HepG2 (cell line): ENCODE data around the gene SURF2. TPM values are rescaled to one million over a fixed set of nuclear protein-coding genes. Genes with fewer than 3 reads are reported as not detected.

Source experiments
- AHR ChIP-seq: IDR thresholded peaks from 2 replicates; pipeline ENCODE4 v1.6.1; 2018; ENCODE audit warnings: missing genetic modification reagents, missing compliant biosample characterization
- CHD2 ChIP-seq: IDR thresholded peaks from 2 replicates; pipeline ENCODE4 v1.6.1; 2011; ENCODE audit warnings: low read depth, low read length, improper control_type of control experiment
- FOXA1 ChIP-seq, 2 experiments: fragments of 450-650 bp in 1 of 2; sonication (generic) in 1 of 2; formaldehyde crosslinking in 1 of 2; IDR thresholded peaks; 2 replicates each; pipeline versions ENCODE4 v1.4.0 to v1.6.1; 2016 to 2020; ENCODE audit warnings: missing genetic modification reagents in 1 of 2
- IRF1 ChIP-seq: sonication (generic); formaldehyde crosslinking; IDR thresholded peaks from 2 replicates; pipeline ENCODE4 v1.4.0; 2020; ENCODE audit warnings: low read depth, mild to moderate bottlenecking, missing genetic modification reagents
- KMT2A ChIP-seq: sonication (generic); formaldehyde crosslinking; IDR thresholded peaks from 2 replicates; pipeline ENCODE4 v1.4.0; 2020; ENCODE audit warnings: missing genetic modification reagents
- NCOA1 ChIP-seq: sonication (generic); formaldehyde crosslinking; IDR thresholded peaks from 2 replicates; pipeline ENCODE4 v1.9.0; 2021; ENCODE audit warnings: missing genetic modification reagents
- NR2F2 ChIP-seq: IDR thresholded peaks from 2 replicates; pipeline ENCODE4 v1.6.1; 2012; ENCODE audit warnings: low read depth, inconsistent platforms, borderline replicate concordance
- RNF2 ChIP-seq: fragments of 450-650 bp; conservative IDR thresholded peaks from 2 replicates; pipeline ENCODE4 v1.6.1; 2016; ENCODE audit warnings: low read depth
- SKI ChIP-seq: fragments of 450-650 bp; IDR thresholded peaks from one replicate; pipeline ENCODE4 v1.6.1; 2018; ENCODE audit warnings: mild to moderate bottlenecking; ENCODE audit not compliant: partially characterized antibody
- SMYD3 ChIP-seq: sonication (generic); formaldehyde crosslinking; IDR thresholded peaks from 2 replicates; pipeline ENCODE4 v1.8.1; 2023; ENCODE audit warnings: mild to moderate bottlenecking, missing genetic modification reagents
- STAT5B ChIP-seq: sonication (generic); formaldehyde crosslinking; IDR thresholded peaks from 2 replicates; pipeline ENCODE4 v1.4.0; 2020; ENCODE audit warnings: missing genetic modification reagents
- TSC22D2 ChIP-seq: sonication (generic); formaldehyde crosslinking; IDR thresholded peaks from 2 replicates; pipeline ENCODE4 v1.5.1; 2020; ENCODE audit warnings: missing genetic modification reagents, mild to moderate bottlenecking, borderline replicate concordance
- ZFYVE20 ChIP-seq: sonication (generic); formaldehyde crosslinking; IDR thresholded peaks from 2 replicates; pipeline ENCODE4 v1.8.0; 2023; ENCODE audit warnings: low read depth, mild to moderate bottlenecking, moderate library complexity, missing genetic modification reagents, borderline replicate concordance
- ZMAT5 ChIP-seq: sonication (generic); formaldehyde crosslinking; IDR thresholded peaks from 2 replicates; pipeline ENCODE4 v1.5.0; 2020; ENCODE audit warnings: mild to moderate bottlenecking, low read depth, missing genetic modification reagents, borderline replicate concordance
- ZMYM2 ChIP-seq: sonication (generic); formaldehyde crosslinking; IDR thresholded peaks from 2 replicates; pipeline ENCODE4 v1.8.0; 2022; ENCODE audit warnings: mild to moderate bottlenecking, missing genetic modification reagents
- ZNF207 ChIP-seq: fragments of 450-650 bp; IDR thresholded peaks from 2 replicates; pipeline ENCODE4 v1.6.1; 2016; ENCODE audit warnings: antibody characterized with exemption, borderline replicate concordance
- ZNF30 ChIP-seq: sonication (generic); formaldehyde crosslinking; IDR thresholded peaks from 2 replicates; pipeline ENCODE4 v1.5.0; 2020; ENCODE audit warnings: mild to moderate bottlenecking, missing genetic modification reagents
- ZNF564 ChIP-seq: sonication (generic); formaldehyde crosslinking; IDR thresholded peaks from 2 replicates; pipeline ENCODE4 v1.8.1; 2023; ENCODE audit warnings: mild to moderate bottlenecking, missing genetic modification reagents
- ZNF609 ChIP-seq: sonication (generic); formaldehyde crosslinking; IDR thresholded peaks from 2 replicates; pipeline ENCODE4 v1.4.0; 2020; ENCODE audit warnings: mild to moderate bottlenecking, missing genetic modification reagents, borderline replicate concordance
- ZNF614 ChIP-seq: IDR thresholded peaks from 2 replicates; pipeline ENCODE4 v1.6.1; 2018; ENCODE audit warnings: missing biosample characterization, missing genetic modification reagents, inconsistent platforms, borderline replicate concordance
- ZNF800 ChIP-seq: sonication (generic); formaldehyde crosslinking; IDR thresholded peaks from 2 replicates; pipeline ENCODE4 v1.4.0; 2020; ENCODE audit warnings: missing genetic modification reagents
- polyA plus RNA-seq, 8 experiments: library from polyadenylated mRNA; depleted of rRNA in 3 of 8; stranded (reverse) in 7 of 8; unstranded in 1 of 8; fragments of >200 nt; fragmentation: Illumina TruSeq in 4 of 8; extraction: Trizol in 4 of 8; gene quantifications; 2 replicates each; pipeline versions ENCODE4 v1.2.1 to v1.2.3, GENCODE V29; 2011 to 2016; ENCODE audit warnings: low read depth in 4 of 8, missing spikeins in 1 of 8, mixed read lengths in 1 of 8; ENCODE audit not compliant: insufficient read depth in 1 of 8
- total RNA-seq, 5 experiments: library from RNA; depleted of rRNA; stranded (reverse); fragments of >200 nt; fragmentation: Illumina TruSeq; extraction: Trizol; gene quantifications; 2 replicates each; pipeline ENCODE4 v1.2.3, GENCODE V29; 2016; ENCODE audit warnings: low read depth in 1 of 5

Gene SURF2
- total and polyA plus RNA-seq, 2 of the 13 experiments (the other 11 are each of a cell fraction or from before 2014, with no cell fraction given), result 6.3 to 13.6 TPM

- no peak for TF ChIP-seq ZNF800
- no peak for TF ChIP-seq ZNF30 (CRISPR knock-in tag)
- TF ChIP-seq ZMYM2 (CRISPR knock-in tag), result no peak
- TF ChIP-seq ZNF614 (CRISPR knock-in tag), result peak; percentile 71; the same call in 1 of the 2 replicates
- TF ChIP-seq SMYD3 (CRISPR knock-in tag), result peak; percentile 24; the same call in 1 of the 2 replicates
- TF ChIP-seq KMT2A (CRISPR knock-in tag), result no peak; the same call in 1 of the 2 replicates
- no peak for TF ChIP-seq ZFYVE20
- TF ChIP-seq NR2F2, result no peak
- TF ChIP-seq ZNF609 (CRISPR knock-in tag), result no peak
- TF ChIP-seq TSC22D2 (CRISPR knock-in tag), result peak; percentile 94; the same call in 1 of the 2 replicates
- no peak for TF ChIP-seq FOXA1 (IDR thresholded peaks at IDR 0.05)
- no peak for TF ChIP-seq FOXA1 (CRISPR knock-in tag; IDR thresholded peaks at IDR 0.05)
- TF ChIP-seq CHD2, result peak; percentile 98
- no peak for TF ChIP-seq ZMAT5 (CRISPR knock-in tag)
- TF ChIP-seq ZNF564 (CRISPR knock-in tag), result 0 out of 2 replicates have a peak, but pooled peaks have one; percentile 45
- peak; percentile 7; the same call in 1 of the 2 replicates for TF ChIP-seq AHR (CRISPR knock-in tag)
- TF ChIP-seq NCOA1 (CRISPR knock-in tag), result no peak
- TF ChIP-seq IRF1, result 0 out of 2 replicates have a peak, but pooled peaks have one; percentile 30
- TF ChIP-seq RNF2, result no peak
- peak; percentile 22 for TF ChIP-seq SKI
- TF ChIP-seq STAT5B (CRISPR knock-in tag), result no peak
- no peak for TF ChIP-seq ZNF207
Observed at GRCh38 chr9:133347985-133348717, 8.2 kb upstream of the SURF2 start, which contains the start of the genes MED22 and RPL7A (continued).
